ENCODE results near the gene PROKR2.

The PROKR2 gene

GRCh38 chr20:5312518-5312917, 4.2 kb downstream of the PROKR2 start:
- H3K9me3 ChIP-seq (ENCODE audit: control insufficient read depth, low read length): peaks cover 7% of the 10 kb centered on the region
- peaks cover 29 to 37% of the 10 kb centered on the region in 2 experiments for H3K27me3 ChIP-seq (ENCODE audit: control insufficient read depth in 1 of 2, insufficient read depth in 1 of 2, low read length in 2 of 2)
- no peak overlapping the region for H2AK5ac ChIP-seq (ENCODE audit: low read length, severe bottlenecking)
- H2AFZ ChIP-seq (ENCODE audit: low read depth, low read length): no peak overlapping the region
- no peak overlapping the region for H2BK15ac ChIP-seq (ENCODE audit: low read depth, poor library complexity, severe bottlenecking)
- H3K9ac ChIP-seq (ENCODE audit: low read length): no peak overlapping the region
- H3K79me1 ChIP-seq (replicated peaks; ENCODE audit: low read length, poor library complexity, severe bottlenecking): no peaks in the 10 kb centered on the region
- H3K14ac ChIP-seq (ENCODE audit: low read length in 2 of 2): no peak overlapping the region
- H4K91ac ChIP-seq (ENCODE audit: low read length): no peak overlapping the region
- H3K4ac ChIP-seq (ENCODE audit: low read depth in 1 of 2, low read length in 2 of 2): no peak overlapping the region
- no peak overlapping the region for H3K4me2 ChIP-seq (ENCODE audit: low read length, poor library complexity, severe bottlenecking)
- no peak overlapping the region for H3K18ac ChIP-seq (ENCODE audit: low read depth in 1 of 2, low read length in 2 of 2)
- no peak overlapping the region for H3K4me3 ChIP-seq (ENCODE audit: insufficient read depth in 1 of 2, low read depth in 1 of 2, low read length in 2 of 2)
- peaks cover 9% of the 10 kb centered on the region for H3K4me1 ChIP-seq (ENCODE audit: control insufficient read depth, insufficient read depth, low read depth, low read length)
- no peak overlapping the region for H4K8ac ChIP-seq (ENCODE audit: low read length)
- no peak overlapping the region for H2BK12ac ChIP-seq (ENCODE audit: low read length in 2 of 2)
- H2BK120ac ChIP-seq (ENCODE audit: low read depth, low read length): no peak overlapping the region
- no peaks in the 10 kb centered on the region for H3K36me3 ChIP-seq (ENCODE audit: control insufficient read depth in 1 of 2, insufficient read depth in 2 of 2, low read depth in 1 of 2, low read length in 2 of 2)
- no peak overlapping the region for H3K27ac ChIP-seq (ENCODE audit: low read length, poor library complexity, severe bottlenecking)
- no peak for DNase-seq
- 77% methylated on average over 2 of the region's 5 CpGs for WGBS
- H3K23ac ChIP-seq (ENCODE audit: low read length in 2 of 2): no peak overlapping the region
- H2BK5ac ChIP-seq (ENCODE audit: low read depth, low read length, poor library complexity, severe bottlenecking): no peak overlapping the region

DNA sequence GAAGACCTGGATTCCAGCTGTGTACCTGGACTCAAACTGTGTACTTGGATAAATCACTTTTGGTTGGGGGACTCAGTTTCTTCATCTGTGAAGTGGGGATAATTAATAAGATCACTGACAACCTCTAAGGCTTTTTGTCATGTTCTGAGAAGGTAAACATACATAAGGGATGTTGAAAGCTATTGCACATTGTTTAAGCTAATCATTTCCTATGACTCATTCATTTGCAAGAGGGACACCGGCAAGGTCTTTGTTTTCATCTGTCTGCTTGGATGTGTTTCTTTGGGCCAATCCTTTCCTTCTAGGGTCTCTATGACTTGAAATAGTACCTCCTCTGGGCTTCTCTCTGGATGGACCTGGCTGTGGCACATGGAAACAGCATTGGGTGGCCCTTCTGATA, 6.8 kb downstream of the PROKR2 start:
- no peak overlapping the region for H2AK5ac ChIP-seq (ENCODE audit: low read length, severe bottlenecking)
- no peak overlapping the region for H2BK15ac ChIP-seq (ENCODE audit: low read depth, poor library complexity, severe bottlenecking)
- H2BK12ac ChIP-seq (ENCODE audit: low read length in 2 of 2): no peak overlapping the region
- peaks cover 5 to 13% of the 10 kb centered on the region in 2 experiments for H3K27me3 ChIP-seq (ENCODE audit: control insufficient read depth in 1 of 2, insufficient read depth in 1 of 2, low read length in 2 of 2)
- H3K79me1 ChIP-seq (replicated peaks; ENCODE audit: low read length, poor library complexity, severe bottlenecking): no peaks in the 10 kb centered on the region
- no peak overlapping the region for H3K23ac ChIP-seq (ENCODE audit: low read length in 2 of 2)
- 75% methylated on average over 1 of the region's 1 CpG for WGBS
- no peak overlapping the region for H4K8ac ChIP-seq (ENCODE audit: low read length)
- H3K9me3 ChIP-seq (ENCODE audit: control insufficient read depth, low read length): peaks cover 7% of the 10 kb centered on the region
- no peak overlapping the region for H3K14ac ChIP-seq (ENCODE audit: low read length in 2 of 2)
- H4K91ac ChIP-seq (ENCODE audit: low read length): no peak overlapping the region
- no peaks in the 10 kb centered on the region for H3K36me3 ChIP-seq (ENCODE audit: control insufficient read depth in 1 of 2, insufficient read depth in 2 of 2, low read depth in 1 of 2, low read length in 2 of 2)
- no peak overlapping the region for H3K4ac ChIP-seq (ENCODE audit: low read depth in 1 of 2, low read length in 2 of 2)
- H3K18ac ChIP-seq (ENCODE audit: low read depth in 1 of 2, low read length in 2 of 2): no peak overlapping the region
- H3K9ac ChIP-seq (ENCODE audit: low read length): no peak overlapping the region
- H3K27ac ChIP-seq (ENCODE audit: low read length, poor library complexity, severe bottlenecking): no peak overlapping the region
- no peak overlapping the region for H3K4me3 ChIP-seq (ENCODE audit: insufficient read depth in 1 of 2, low read depth in 1 of 2, low read length in 2 of 2)
- H2AFZ ChIP-seq (ENCODE audit: low read depth, low read length): no peak overlapping the region
- no peak for DNase-seq
- no peak overlapping the region for H2BK120ac ChIP-seq (ENCODE audit: low read depth, low read length)
- no peak overlapping the region for H3K4me2 ChIP-seq (ENCODE audit: low read length, poor library complexity, severe bottlenecking)
- H2BK5ac ChIP-seq (ENCODE audit: low read depth, low read length, poor library complexity, severe bottlenecking): no peak overlapping the region
- no peaks in the 10 kb centered on the region for H3K4me1 ChIP-seq (ENCODE audit: control insufficient read depth, insufficient read depth, low read depth, low read length)

- WGBS: 91% methylated on average over 5 of the region's 5 CpGs
- no peak overlapping the region for H4K8ac ChIP-seq (ENCODE audit: low read length)
- no peak overlapping the region for H2BK15ac ChIP-seq (ENCODE audit: low read depth, poor library complexity, severe bottlenecking)
These were observed 17.9 kb downstream of the PROKR2 start for GRCh38 chr20:5298811-5299210.

DNA sequence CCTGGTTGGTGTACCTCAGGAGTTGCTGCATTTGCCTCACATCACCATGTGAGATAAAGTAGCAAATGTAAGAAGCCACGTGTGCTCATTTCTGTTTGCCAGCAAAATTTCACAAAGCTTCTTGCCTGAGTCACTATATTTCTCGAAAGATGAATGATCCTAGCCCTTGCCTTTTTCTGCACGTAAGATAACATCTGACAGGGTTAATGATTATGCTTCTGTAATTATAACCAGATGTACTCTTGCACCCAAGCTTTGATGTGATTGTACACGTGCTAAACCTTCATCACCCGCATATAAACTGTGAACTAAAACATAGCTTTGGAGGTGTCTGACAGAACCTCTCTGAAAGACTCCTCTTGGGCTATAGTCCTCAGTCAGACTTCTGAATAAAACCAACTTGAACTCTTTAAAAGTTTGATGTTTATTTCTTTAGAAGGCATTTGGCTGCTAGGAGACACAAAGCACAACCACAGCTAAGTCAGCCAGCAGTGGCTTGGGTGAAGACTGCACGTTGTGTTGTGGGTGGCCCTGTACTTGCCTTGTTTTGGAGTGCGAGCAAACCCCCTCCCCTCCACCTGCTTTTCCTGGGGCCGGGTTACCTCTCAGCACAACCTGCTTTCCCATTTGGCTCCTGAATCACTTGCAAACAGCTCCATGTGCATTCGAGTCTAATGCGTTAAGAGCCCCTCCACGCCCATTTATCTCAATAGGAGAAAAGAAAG, 19.3 kb downstream of the PROKR2 start:
- Histone ChIP-seq H3K23ac (ENCODE audit: low read length in 2 of 2) (no peak overlapping the region), H3K4me1 (ENCODE audit: control insufficient read depth, insufficient read depth, low read depth, low read length) (no peaks in the 10 kb centered on the region), H3K14ac (ENCODE audit: low read length in 2 of 2) (no peak overlapping the region), H4K8ac (ENCODE audit: low read length) (no peak overlapping the region), H2BK120ac (ENCODE audit: low read depth, low read length) (no peak overlapping the region), H2AK5ac (ENCODE audit: low read length, severe bottlenecking) (no peak overlapping the region), H3K79me1 (replicated peaks; ENCODE audit: low read length, poor library complexity, severe bottlenecking) (no peaks in the 10 kb centered on the region), H2BK5ac (ENCODE audit: low read depth, low read length, poor library complexity, severe bottlenecking) (no peak overlapping the region), H2BK12ac (ENCODE audit: low read length in 2 of 2) (no peak overlapping the region), H2AFZ (ENCODE audit: low read depth, low read length) (no peak overlapping the region), H3K27me3 (ENCODE audit: control insufficient read depth in 1 of 2, insufficient read depth in 1 of 2, low read length in 2 of 2) (peaks cover 0 to 20% of the 10 kb centered on the region in 2 experiments), H4K91ac (ENCODE audit: low read length) (no peak overlapping the region), H3K18ac (ENCODE audit: low read depth in 1 of 2, low read length in 2 of 2) (no peak overlapping the region), H3K9ac (ENCODE audit: low read length) (no peak overlapping the region), H3K36me3 (ENCODE audit: control insufficient read depth in 1 of 2, insufficient read depth in 2 of 2, low read depth in 1 of 2, low read length in 2 of 2) (no peaks in the 10 kb centered on the region), H3K4me3 (ENCODE audit: insufficient read depth in 1 of 2, low read depth in 1 of 2, low read length in 2 of 2) (no peak overlapping the region), H3K27ac (ENCODE audit: low read length, poor library complexity, severe bottlenecking) (no peak overlapping the region), H3K4me2 (ENCODE audit: low read length, poor library complexity, severe bottlenecking) (no peak overlapping the region), H2BK15ac (ENCODE audit: low read depth, poor library complexity, severe bottlenecking) (no peak overlapping the region), H3K4ac (ENCODE audit: low read depth in 1 of 2, low read length in 2 of 2) (no peak overlapping the region), H3K9me3 (ENCODE audit: control insufficient read depth, low read length) (no peaks in the 10 kb centered on the region)
- 67% methylated on average over 10 of the region's 11 CpGs for WGBS
- DNase-seq: no peak

More at GRCh38 chr20:5298811-5299210, 17.9 kb downstream of the PROKR2 start:
- Histone ChIP-seq H3K4me1 (ENCODE audit: control insufficient read depth, insufficient read depth, low read depth, low read length) (no peaks in the 10 kb centered on the region), H3K4ac (ENCODE audit: low read depth in 1 of 2, low read length in 2 of 2) (no peak overlapping the region), H3K27ac (ENCODE audit: low read length, poor library complexity, severe bottlenecking) (no peak overlapping the region), H3K36me3 (ENCODE audit: control insufficient read depth in 1 of 2, insufficient read depth in 2 of 2, low read depth in 1 of 2, low read length in 2 of 2) (no peaks in the 10 kb centered on the region), H3K27me3 (ENCODE audit: control insufficient read depth in 1 of 2, insufficient read depth in 1 of 2, low read length in 2 of 2) (peaks cover 0 to 20% of the 10 kb centered on the region in 2 experiments), H2BK5ac (ENCODE audit: low read depth, low read length, poor library complexity, severe bottlenecking) (no peak overlapping the region), H3K9me3 (ENCODE audit: control insufficient read depth, low read length) (peaks cover 5% of the 10 kb centered on the region), H3K9ac (ENCODE audit: low read length) (no peak overlapping the region), H3K23ac (ENCODE audit: low read length in 2 of 2) (no peak overlapping the region), H3K4me2 (ENCODE audit: low read length, poor library complexity, severe bottlenecking) (no peak overlapping the region), H3K79me1 (replicated peaks; ENCODE audit: low read length, poor library complexity, severe bottlenecking) (no peaks in the 10 kb centered on the region), H2AFZ (ENCODE audit: low read depth, low read length) (no peak overlapping the region), H3K14ac (ENCODE audit: low read length in 2 of 2) (no peak overlapping the region), H2AK5ac (ENCODE audit: low read length, severe bottlenecking) (no peak overlapping the region), H3K18ac (ENCODE audit: low read depth in 1 of 2, low read length in 2 of 2) (no peak overlapping the region), H2BK12ac (ENCODE audit: low read length in 2 of 2) (no peak overlapping the region), H3K4me3 (ENCODE audit: insufficient read depth in 1 of 2, low read depth in 1 of 2, low read length in 2 of 2) (no peak overlapping the region), H2BK120ac (ENCODE audit: low read depth, low read length) (no peak overlapping the region), H4K91ac (ENCODE audit: low read length) (no peak overlapping the region)
- DNase-seq: no peak
